NCI-H460 (cell line): ENCODE measurements around the gene EGLN3. TPM values are rescaled to one million over a fixed set of nuclear protein-coding genes. Genes with fewer than 3 reads are reported as not detected.
"Not testable (repeated sequence)": the region's sequence is repeated elsewhere in the genome, so short reads cannot be mapped to it uniquely, and the experiment has no call there.

Experiments used
- DNase-seq: peaks from one replicate; pipeline ENCODE4 v3.0.0-alpha.2; 2016; ENCODE audit warnings: low read depth; ENCODE audit errors: extremely low read depth
- polyA plus RNA-seq: library from polyadenylated mRNA; depleted of rRNA; stranded (reverse); fragments of >200 nt; gene quantifications from 2 replicates; pipeline ENCODE4 v1.2.3, GENCODE V29; 2014; cell fraction: nucleus; rRNA removed
- total RNA-seq: library from RNA; depleted of rRNA; stranded (reverse); fragments of >200 nt; shearing (Covaris generic); gene quantifications from 2 replicates; pipeline ENCODE4 v1.2.3, GENCODE V29; 2014; rRNA removed

Gene EGLN3
- 11.1 and 14.3 TPM in 2 replicates for total RNA-seq
- 7.8 and 8.4 TPM in 2 replicates for polyA plus RNA-seq

GRCh38 chr14:33950320-33951182 lies at the start of gene EGLN3:
EGLN3 (minus strand) TSS chr14:33951074; CDS start chr14:33950752, 322 bp downstream.
- peak; percentile 89 for DNase-seq

GRCh38 chr14:34000396-34000795 lies 49.5 kb upstream of the EGLN3 start:
- DNase-seq, result no peak

- no peak for DNase-seq
Measured at GRCh38 chr14:33999771-34000291, 49.0 kb upstream of the EGLN3 start.

GRCh38 chr14:33997611-33998010 lies 46.7 kb upstream of the EGLN3 start:
- DNase-seq, result no peak

- DNase-seq, result no peak
Measured at GRCh38 chr14:33996462-33996861, 45.6 kb upstream of the EGLN3 start.

GRCh38 chr14:33993246-33993645 lies 42.4 kb upstream of the EGLN3 start:
- no peak for DNase-seq

- DNase-seq, result no peak
Measured at GRCh38 chr14:33992274-33993007, 41.6 kb upstream of the EGLN3 start.

- no peak for DNase-seq
Measured at GRCh38 chr14:33990790-33991189, 39.9 kb upstream of the EGLN3 start.

- no peak for DNase-seq
Measured at GRCh38 chr14:33987565-33988080, 36.7 kb upstream of the EGLN3 start.

GRCh38 chr14:33986804-33987203 lies 35.9 kb upstream of the EGLN3 start:
- DNase-seq, result peak; percentile 16

GRCh38 chr14:33985242-33985641 lies 34.4 kb upstream of the EGLN3 start:
- no peak for DNase-seq

- DNase-seq, result no peak
Measured at GRCh38 chr14:33979613-33980276, 28.9 kb upstream of the EGLN3 start.

- DNase-seq, result no peak
Measured at GRCh38 chr14:33978892-33979612, 28.2 kb upstream of the EGLN3 start.

GRCh38 chr14:33972583-33973081 lies 21.8 kb upstream of the EGLN3 start:
- no peak for DNase-seq

GRCh38 chr14:33969846-33970245 lies 19.0 kb upstream of the EGLN3 start:
- DNase-seq, result not testable (repeated sequence)

- DNase-seq, result no peak
Measured at GRCh38 chr14:33968722-33969121, 17.8 kb upstream of the EGLN3 start.

- no peak for DNase-seq
Measured at GRCh38 chr14:33967138-33967537, 16.3 kb upstream of the EGLN3 start.

- DNase-seq, result no peak
Measured at GRCh38 chr14:33966276-33966675, 15.4 kb upstream of the EGLN3 start.

- no peak for DNase-seq
Measured at GRCh38 chr14:33964599-33965317, 13.9 kb upstream of the EGLN3 start.
